GM12891 (cell line): ENCODE results near the gene TBC1D10B.
"Not testable (repeated sequence)": the region's sequence is repeated elsewhere in the genome, so short reads cannot be mapped to it uniquely, and the experiment has no call there.

ENCODE experiments used
- DNase-seq: peaks from one replicate; pipeline ENCODE4 v3.0.0; 2011; ENCODE audit warnings: low spot score; ENCODE audit not compliant: insufficient read length
- FAIRE-seq: peaks from 2 replicates; lab custom pipeline; 2011; peaks lifted over from hg19 to GRCh38; lab: Jason Lieb, UNC
- SPI1 ChIP-seq: IDR thresholded peaks from 2 replicates; pipeline ENCODE4 v1.6.1; 2011; ENCODE audit warnings: low read depth, low read length, control low read depth

TBC1D10B gene

GRCh38 chr16:30334473-30334989 is 35.8 kb downstream of the TBC1D10B start:
- not testable (repeated sequence) for DNase-seq, FAIRE-seq
- TF ChIP-seq SPI1, result peak; percentile 42

GRCh38 chr16:30324220-30324619 is 46.1 kb downstream of the TBC1D10B start:
- not testable (repeated sequence) for FAIRE-seq

GRCh38 chr16:30318647-30319046 is 51.6 kb downstream of the TBC1D10B start:
- not testable (repeated sequence) for DNase-seq, FAIRE-seq

More at GRCh38 chr16:30324220-30324619, 46.1 kb downstream of the TBC1D10B start:
- not testable (repeated sequence) for DNase-seq

- FAIRE-seq, DNase-seq: not testable (repeated sequence)
These were observed 59.4 kb downstream of the TBC1D10B start for GRCh38 chr16:30310937-30311336.

DNA sequence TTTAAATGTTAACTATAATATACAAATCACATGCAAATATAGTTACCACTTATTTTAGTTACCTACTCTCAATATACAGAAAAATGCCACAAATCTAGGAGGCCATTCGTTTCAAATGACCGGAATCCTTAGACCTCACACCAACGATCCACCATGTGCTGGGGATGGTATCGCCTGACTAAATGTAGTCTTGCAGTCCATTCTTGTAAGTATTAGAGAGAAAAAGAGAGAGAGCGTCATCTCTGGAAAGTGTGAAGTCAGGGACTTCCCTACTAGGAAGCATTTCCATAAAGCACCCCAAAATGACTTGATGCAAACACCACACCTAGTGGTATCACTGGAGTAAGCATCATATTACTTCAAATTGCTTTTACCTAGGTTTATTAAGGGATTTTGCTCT is 61.0 kb downstream of the TBC1D10B start:
- DNase-seq, FAIRE-seq: not testable (repeated sequence)
